Common myeloid progenitor, CD34-positive (primary cell): Measurements from ENCODE around the gene JUN.

ENCODE experiments used
- CTCF ChIA-PET: fragments of 350-600 bp; sonication (Branson Sonifier 250); formaldehyde crosslinking; loops from one replicate; lab custom pipeline; 2021; ENCODE audit warnings: antibody characterized with exemption; lab: Charles Lee
- POLR2A ChIA-PET: fragments of 350-600 bp; sonication (Branson Sonifier 250); formaldehyde crosslinking; loops from one replicate; lab custom pipeline; 2021; ENCODE audit warnings: antibody characterized with exemption; lab: Charles Lee
- DNase-seq, 3 donors: peaks; one replicate each; pipeline versions ENCODE4 v3.0.0 to v3.0.0-alpha.2; 2013
- H3K27ac ChIP-seq, 2 experiments: 1 replicate in 1 of 2; 2 replicates in 1 of 2; pipeline ENCODE4 v1.7.0; 2013; ENCODE audit warnings: inconsistent platforms in 2 of 2, low read length in 2 of 2, mild to moderate bottlenecking in 2 of 2, low read depth in 1 of 2, moderate library complexity in 1 of 2; ENCODE audit not compliant: severe bottlenecking in 2 of 2, insufficient read depth in 1 of 2, poor library complexity in 1 of 2
- H3K27me3 ChIP-seq, 5 experiments: replicated peaks in 2 of 5; 1 replicate in 3 of 5; 2 replicates in 2 of 5; pipeline versions ENCODE4 v1.6.1 to v1.7.0; 2013; ENCODE audit warnings: low read length in 4 of 5, mild to moderate bottlenecking in 2 of 5, moderate library complexity in 2 of 5, inconsistent platforms in 1 of 5; ENCODE audit not compliant: insufficient read depth in 5 of 5, control insufficient read depth in 4 of 5
- H3K36me3 ChIP-seq, 4 experiments: 1 replicate in 2 of 4; 2 replicates in 2 of 4; pipeline versions ENCODE4 v1.6.1 to v1.7.0; 2013; ENCODE audit warnings: low read length in 3 of 4, control low read depth in 1 of 4, mild to moderate bottlenecking in 1 of 4; ENCODE audit not compliant: control insufficient read depth in 4 of 4, insufficient read depth in 4 of 4
- H3K4me1 ChIP-seq, 4 experiments: 1 replicate in 3 of 4; 2 replicates in 1 of 4; pipeline versions ENCODE4 v1.6.1 to v1.7.1; 2013; ENCODE audit warnings: low read length in 3 of 4, mild to moderate bottlenecking in 3 of 4, control low read depth in 1 of 4, inconsistent platforms in 1 of 4, moderate library complexity in 1 of 4; ENCODE audit not compliant: control insufficient read depth in 4 of 4, insufficient read depth in 4 of 4; ENCODE audit errors: control extremely low read depth in 1 of 4
- H3K4me3 ChIP-seq, 7 experiments: 1 replicate in 4 of 7; 2 replicates in 3 of 7; pipeline versions ENCODE4 v1.5.1 to v1.7.0; 2013; ENCODE audit warnings: mild to moderate bottlenecking in 7 of 7, low read length in 6 of 7, moderate library complexity in 6 of 7, inconsistent platforms in 2 of 7, low read depth in 2 of 7, control low read depth in 1 of 7; ENCODE audit not compliant: insufficient read depth in 4 of 7, control insufficient read depth in 1 of 7; ENCODE audit errors: extremely low read depth in 1 of 7
- H3K9me3 ChIP-seq, 5 experiments: 1 replicate in 4 of 5; 2 replicates in 1 of 5; pipeline versions ENCODE4 v1.6.1 to v1.7.1; 2013; ENCODE audit warnings: low read length in 4 of 5, mild to moderate bottlenecking in 2 of 5, inconsistent platforms in 1 of 5, low read depth in 1 of 5, moderate library complexity in 1 of 5; ENCODE audit not compliant: control insufficient read depth in 4 of 5, insufficient read depth in 2 of 5; ENCODE audit errors: control extremely low read depth in 1 of 5
- WGBS: methylation state at CpG from one replicate; pipeline ENCODE4 v1.1.5; 2013; ENCODE audit not compliant: insufficient coverage; 5-methylcytosine and 5-hydroxymethylcytosine counted together

The JUN gene

DNA sequence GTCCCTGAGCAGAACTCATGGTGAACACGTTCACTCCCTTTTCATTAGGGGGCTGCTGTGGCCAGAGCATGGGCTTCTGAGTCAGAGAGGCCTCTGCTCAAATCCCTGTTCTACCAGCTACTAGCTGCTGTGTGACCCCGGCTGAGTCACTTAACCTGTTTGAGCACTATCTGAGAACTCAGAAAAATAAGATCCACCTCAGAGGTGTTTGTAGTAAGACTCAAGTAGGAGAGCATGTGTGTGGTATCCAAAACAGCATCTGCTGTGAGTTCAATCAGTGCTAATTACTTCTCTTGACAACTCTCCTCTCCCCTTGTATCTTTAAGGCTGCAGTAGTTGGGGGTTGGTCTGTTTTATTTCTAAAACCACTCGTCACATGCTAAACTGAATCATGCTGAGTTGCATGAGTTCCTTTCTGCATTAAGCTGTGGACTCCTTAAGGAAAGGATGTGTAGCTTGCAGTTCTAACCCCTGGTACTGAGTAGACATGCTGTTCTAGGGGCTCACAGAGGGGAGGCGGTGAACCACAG lies 39.7 kb upstream of the JUN start:
- H3K4me3 ChIP-seq: no peak overlapping the region
- H3K36me3 ChIP-seq: no peaks in the 10 kb centered on the region
- H3K9me3 ChIP-seq: peaks cover 0 to 22% (median 2%) of the 10 kb centered on the region in 5 experiments
- 97% methylated on average over 3 of the region's 4 CpGs for WGBS
- ChIA-PET POLR2A (no interaction called here), CTCF (no interaction called here)
- no peaks in the 10 kb centered on the region for H3K27me3 ChIP-seq
- DNase-seq: no peak
- no peak overlapping the region for H3K27ac ChIP-seq
- H3K4me1 ChIP-seq: peaks cover 0 to 3% (median 0%) of the 10 kb centered on the region in 4 experiments

DNA sequence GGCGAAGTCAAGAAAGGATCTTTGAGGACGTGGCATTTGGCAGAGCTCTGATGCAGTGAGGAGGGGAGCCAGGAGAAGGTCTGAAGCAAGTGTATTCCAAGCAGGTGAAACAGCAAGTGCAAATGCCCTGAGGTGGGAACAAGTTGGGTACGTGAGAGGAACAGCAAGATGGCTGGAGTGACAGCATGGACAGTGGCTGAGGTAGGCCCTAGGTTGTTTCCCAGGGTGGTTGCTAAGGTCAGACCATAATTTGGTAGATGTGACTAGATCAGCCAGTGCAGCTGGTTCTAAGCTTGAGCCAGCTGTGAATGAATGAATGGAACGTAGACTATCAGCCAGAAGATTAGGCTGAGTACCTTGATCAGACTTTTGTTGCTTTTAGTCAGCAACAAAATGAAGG lies 37.5 kb upstream of the JUN start:
- Histone ChIP-seq H3K27me3 (no peaks in the 10 kb centered on the region), H3K27ac (no peak overlapping the region), H3K4me3 (no peak overlapping the region), H3K9me3 (peaks cover 0 to 4% (median 0%) of the 10 kb centered on the region in 5 experiments), H3K36me3 (no peaks in the 10 kb centered on the region), H3K4me1 (peaks cover 0 to 12% (median 6%) of the 10 kb centered on the region in 4 experiments)
- WGBS: 100% methylated on average over 4 of the region's 4 CpGs
- CTCF ChIA-PET: interaction anchor here (1.1 kb wide), 1 partner anchor 33 kb away, joined by 3 read pairs; no protein-coding TSS in a partner anchor
- POLR2A ChIA-PET: no interaction called here
- DNase-seq: no peak

DNA sequence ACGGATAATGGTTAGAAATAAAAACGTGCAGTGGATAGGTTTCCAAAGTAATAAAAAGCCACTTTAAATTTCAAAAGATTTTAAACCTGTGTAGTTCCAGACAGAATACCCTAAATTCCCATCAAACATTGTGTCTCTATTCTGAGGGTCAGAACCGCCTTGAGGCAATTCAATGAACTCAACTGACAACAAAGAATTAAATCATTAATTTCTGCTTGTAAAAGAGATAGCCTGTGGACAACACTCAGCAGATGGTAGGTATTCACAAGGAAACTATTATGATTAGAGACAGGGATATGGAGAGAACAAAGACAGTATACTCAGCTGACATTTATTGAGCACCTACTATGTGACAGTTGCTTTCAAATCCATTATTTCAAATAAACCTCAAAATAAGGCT lies 35.1 kb upstream of the JUN start:
- Histone ChIP-seq H3K4me3 (no peak overlapping the region), H3K27ac (no peak overlapping the region), H3K4me1 (peaks cover 0 to 32% (median 25%) of the 10 kb centered on the region in 4 experiments), H3K9me3 (no peaks in the 10 kb centered on the region), H3K27me3 (no peaks in the 10 kb centered on the region), H3K36me3 (no peaks in the 10 kb centered on the region)
- POLR2A ChIA-PET: no interaction called here
- WGBS: no CpG with 5 or more reads among the region's 3 CpGs
- no peak for DNase-seq
- CTCF ChIA-PET: interaction anchor here (1.0 to 1.5 kb wide), 3 partner anchors 16 to 31 kb away, joined by 3 to 4 read pairs (median 3); no protein-coding TSS in a partner anchor

DNA sequence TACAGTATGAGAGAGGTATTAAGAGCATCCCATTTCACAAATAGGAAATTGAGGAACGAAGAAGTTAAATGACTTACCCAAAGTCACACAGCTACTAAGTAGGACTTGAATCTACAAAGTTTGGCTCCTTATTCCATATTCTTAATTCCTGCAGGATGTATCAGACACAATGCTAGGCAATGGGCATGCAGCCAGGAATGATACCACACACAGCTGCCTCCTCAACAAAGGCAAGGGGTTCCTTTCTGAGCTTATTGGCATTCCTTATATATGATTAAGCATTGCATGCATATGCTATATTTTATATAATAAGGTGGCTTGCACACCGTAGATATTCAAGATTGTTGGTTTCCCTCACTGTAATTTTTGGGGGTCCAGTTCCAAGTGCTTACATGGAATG lies 34.2 kb upstream of the JUN start:
- H3K4me1 ChIP-seq: peaks cover 0 to 32% (median 26%) of the 10 kb centered on the region in 4 experiments
- no peak overlapping the region for H3K27ac ChIP-seq
- POLR2A ChIA-PET: no interaction called here
- CTCF ChIA-PET: interaction anchor here (1.0 to 1.5 kb wide), 2 partner anchors 10 to 17 kb away, joined by 3 to 4 read pairs; no protein-coding TSS in a partner anchor
- no peaks in the 10 kb centered on the region for H3K27me3 ChIP-seq
- no peaks in the 10 kb centered on the region for H3K36me3 ChIP-seq
- no peak overlapping the region for H3K4me3 ChIP-seq
- no peaks in the 10 kb centered on the region for H3K9me3 ChIP-seq
- no peak for DNase-seq
- 100% methylated on average over 1 of the region's 2 CpGs for WGBS

DNA sequence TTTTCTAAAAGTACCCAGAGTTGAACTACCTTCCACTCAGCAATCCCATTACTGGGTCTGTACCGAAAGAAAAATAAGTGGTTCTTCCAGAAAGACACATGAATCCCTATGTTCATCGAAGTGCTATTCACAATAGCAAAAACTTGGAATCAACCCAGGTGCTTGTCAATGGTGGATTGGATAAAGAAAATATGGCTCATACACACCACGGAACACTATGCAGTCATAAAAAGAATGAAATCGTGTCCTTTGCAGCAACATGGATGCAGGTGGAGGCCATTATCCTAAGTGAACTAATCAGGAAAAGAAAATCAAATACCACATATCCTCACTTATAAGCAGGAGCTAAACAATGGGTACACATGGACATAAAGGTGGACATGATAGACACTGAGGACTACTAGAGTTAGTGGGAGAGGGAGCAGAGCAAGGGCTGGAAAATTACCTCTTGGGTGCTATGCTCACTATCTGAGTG lies 32.9 kb upstream of the JUN start:
- H3K36me3 ChIP-seq: no peaks in the 10 kb centered on the region
- 20% methylated on average over 1 of the region's 4 CpGs for WGBS
- DNase-seq: peak in 1 of 3 donors; percentile 12
- peak overlapping the region in 5 of 7 experiments; percentile 42 to 79 (median 71) for H3K4me3 ChIP-seq
- ChIA-PET POLR2A (interaction anchor here (0.6 to 1.0 kb wide), 2 partner anchors 35 to 340 kb away, joined by 3 read pairs; no protein-coding TSS in a partner anchor), CTCF (interaction anchor here (0.9 to 1.6 kb wide), 7 partner anchors 10 to 165 kb away, joined by 3 to 4 read pairs (median 3); no protein-coding TSS in a partner anchor)
- no peaks in the 10 kb centered on the region for H3K27me3 ChIP-seq
- H3K4me1 ChIP-seq: peaks cover 0 to 32% (median 26%) of the 10 kb centered on the region in 4 experiments
- no peaks in the 10 kb centered on the region for H3K9me3 ChIP-seq
- H3K27ac ChIP-seq: peak overlapping the region; percentile 71 to 85

DNA sequence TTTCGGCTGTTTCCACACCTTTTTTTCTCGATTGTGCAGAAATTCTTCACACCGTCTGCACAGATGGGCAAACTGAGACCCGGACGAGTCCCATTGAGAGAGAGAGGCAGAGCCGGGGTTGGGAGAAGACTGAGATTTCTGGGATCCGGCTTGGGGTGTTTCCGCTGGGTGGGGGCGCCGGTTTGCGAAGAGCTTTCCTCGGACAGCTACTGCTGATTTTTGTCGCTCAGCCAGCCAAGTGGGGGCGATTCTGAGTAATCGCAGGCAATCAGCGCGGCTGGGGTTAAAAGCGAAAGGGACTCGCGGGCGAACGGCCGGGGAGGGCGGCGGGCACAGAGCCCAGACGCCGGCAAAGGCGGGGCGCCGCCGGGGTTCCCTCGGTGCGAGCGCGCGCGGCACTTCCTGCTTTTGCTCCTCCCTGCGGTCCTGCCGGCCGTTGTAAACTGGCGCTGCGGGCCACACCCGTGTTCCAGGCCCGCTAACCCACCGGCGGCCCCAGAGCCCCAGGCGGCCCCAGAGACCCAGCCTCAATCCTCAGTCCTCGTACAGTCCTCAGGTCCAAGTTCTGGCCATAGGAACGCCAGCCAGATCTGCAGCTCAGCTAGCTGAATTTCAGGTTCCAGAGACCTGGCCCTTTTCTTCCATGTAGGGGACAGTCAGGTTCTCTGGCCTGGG lies 32.4 kb upstream of the JUN start:
- 0% methylated on average over 40 of the region's 49 CpGs for WGBS
- Histone ChIP-seq H3K27me3 (no peaks in the 10 kb centered on the region), H3K4me1 (peaks cover 0 to 32% (median 26%) of the 10 kb centered on the region in 4 experiments), H3K36me3 (no peaks in the 10 kb centered on the region), H3K27ac (peak overlapping the region; percentile 71 to 85), H3K4me3 (peak overlapping the region; percentile 17 to 79 (median 69)), H3K9me3 (no peaks in the 10 kb centered on the region)
- CTCF ChIA-PET: interaction anchor here (0.9 to 1.6 kb wide), 8 partner anchors 9 to 883 kb away, joined by 3 to 4 read pairs (median 3); no protein-coding TSS in a partner anchor
- POLR2A ChIA-PET: interaction anchor here (0.6 to 1.0 kb wide), 2 partner anchors 35 to 341 kb away, joined by 3 read pairs; no protein-coding TSS in a partner anchor
- peak; percentile 87 to 95 (median 91) for DNase-seq
